Memory B cell (primary cell): ENCODE data around the gene GALNT9.

Experiments used
- ATAC-seq: fragments of 150-1000 bp; cut with Tn5 transposase; 2 replicates; pipeline ENCODE4 v1.10.0; 2021; ENCODE audit warnings: low read depth, mild to moderate bottlenecking, moderate library complexity
- DNase-seq, 2 donors: peaks; one replicate each; pipeline ENCODE4 v3.0.0; 2022; ENCODE audit warnings: low spot score in 2 of 2
- H3K27ac Mint-ChIP-seq: one replicate; pipeline ENCODE4 v1.8.0; 2022; ENCODE audit warnings: mild to moderate bottlenecking, moderate library complexity, mixed read lengths
- H3K27me3 Mint-ChIP-seq: one replicate; pipeline ENCODE4 v1.8.0; 2022; ENCODE audit warnings: mixed read lengths
- H3K36me3 Mint-ChIP-seq: one replicate; pipeline ENCODE4 v1.8.0; 2022; ENCODE audit warnings: mild to moderate bottlenecking, mixed read lengths
- H3K4me1 Mint-ChIP-seq: one replicate; pipeline ENCODE4 v1.8.0; 2022; ENCODE audit warnings: mixed read lengths
- H3K4me3 Mint-ChIP-seq: one replicate; pipeline ENCODE4 v1.8.0; 2022; ENCODE audit warnings: mild to moderate bottlenecking, moderate library complexity, mixed read lengths
- H3K9me3 Mint-ChIP-seq: one replicate; pipeline ENCODE4 v1.8.0; 2022; ENCODE audit warnings: mixed read lengths

The GALNT9 gene

GRCh38 chr12:132161796-132162507 is 167.4 kb downstream of the GALNT9 start:
- Mint-ChIP-seq H3K9me3 (peaks cover 11% of the 10 kb centered on the region), H3K36me3 (peaks cover 5% of the 10 kb centered on the region), H3K27me3 (peaks cover 15% of the 10 kb centered on the region), H3K4me3 (no peak overlapping the region), H3K4me1 (peaks cover 17% of the 10 kb centered on the region), H3K27ac (peak overlapping the region; percentile 30)
- no peak for DNase-seq
- ATAC-seq: no peak

- H3K4me1 Mint-ChIP-seq: peaks cover 10% of the 10 kb centered on the region
- H3K27ac Mint-ChIP-seq: no peak overlapping the region
- H3K36me3 Mint-ChIP-seq: no peaks in the 10 kb centered on the region
- no peak for ATAC-seq
- peaks cover 8% of the 10 kb centered on the region for H3K27me3 Mint-ChIP-seq
- peaks cover 4% of the 10 kb centered on the region for H3K9me3 Mint-ChIP-seq
- DNase-seq: no peak
- H3K4me3 Mint-ChIP-seq: no peak overlapping the region
These were observed 168.2 kb downstream of the GALNT9 start for GRCh38 chr12:132161036-132161781.

GRCh38 chr12:132160601-132161035 is 168.8 kb downstream of the GALNT9 start:
- no peak overlapping the region for H3K27ac Mint-ChIP-seq
- H3K9me3 Mint-ChIP-seq: peaks cover 2% of the 10 kb centered on the region
- H3K4me3 Mint-ChIP-seq: no peak overlapping the region
- no peaks in the 10 kb centered on the region for H3K36me3 Mint-ChIP-seq
- peaks cover 7% of the 10 kb centered on the region for H3K4me1 Mint-ChIP-seq
- ATAC-seq (no peak), DNase-seq (no peak)
- peaks cover 6% of the 10 kb centered on the region for H3K27me3 Mint-ChIP-seq

- ATAC-seq (no peak), DNase-seq (no peak)
- no peak overlapping the region for H3K27ac Mint-ChIP-seq
- no peaks in the 10 kb centered on the region for H3K36me3 Mint-ChIP-seq
- peaks cover 6% of the 10 kb centered on the region for H3K27me3 Mint-ChIP-seq
- peaks cover 2% of the 10 kb centered on the region for H3K9me3 Mint-ChIP-seq
- H3K4me3 Mint-ChIP-seq: no peak overlapping the region
- peaks cover 7% of the 10 kb centered on the region for H3K4me1 Mint-ChIP-seq
These were observed 169.4 kb downstream of the GALNT9 start for GRCh38 chr12:132160016-132160415.

- Mint-ChIP-seq H3K36me3 (no peaks in the 10 kb centered on the region), H3K4me1 (peaks cover 7% of the 10 kb centered on the region), H3K9me3 (peaks cover 2% of the 10 kb centered on the region), H3K4me3 (no peak overlapping the region), H3K27me3 (peaks cover 5% of the 10 kb centered on the region), H3K27ac (no peak overlapping the region)
- no peak for ATAC-seq
- DNase-seq: no peak
These were observed 169.8 kb downstream of the GALNT9 start for GRCh38 chr12:132159555-132160003.

- Mint-ChIP-seq H3K9me3 (peaks cover 2% of the 10 kb centered on the region), H3K27me3 (no peaks in the 10 kb centered on the region), H3K4me1 (peaks cover 7% of the 10 kb centered on the region), H3K36me3 (no peaks in the 10 kb centered on the region), H3K4me3 (no peak overlapping the region), H3K27ac (no peak overlapping the region)
- no peak for DNase-seq
- no peak for ATAC-seq
These were observed 170.5 kb downstream of the GALNT9 start for GRCh38 chr12:132158677-132159554.

GRCh38 chr12:132157733-132158409 is 171.5 kb downstream of the GALNT9 start:
- H3K36me3 Mint-ChIP-seq: no peaks in the 10 kb centered on the region
- H3K27ac Mint-ChIP-seq: no peak overlapping the region
- no peak overlapping the region for H3K4me3 Mint-ChIP-seq
- no peak for ATAC-seq
- H3K27me3 Mint-ChIP-seq: no peaks in the 10 kb centered on the region
- DNase-seq: no peak
- H3K4me1 Mint-ChIP-seq: peaks cover 5% of the 10 kb centered on the region
- H3K9me3 Mint-ChIP-seq: peaks cover 2% of the 10 kb centered on the region

GRCh38 chr12:132156573-132157325 is 172.6 kb downstream of the GALNT9 start:
- ATAC-seq: no peak
- H3K4me3 Mint-ChIP-seq: no peak overlapping the region
- DNase-seq: no peak
- no peaks in the 10 kb centered on the region for H3K9me3 Mint-ChIP-seq
- H3K4me1 Mint-ChIP-seq: peaks cover 5% of the 10 kb centered on the region
- H3K36me3 Mint-ChIP-seq: no peaks in the 10 kb centered on the region
- no peaks in the 10 kb centered on the region for H3K27me3 Mint-ChIP-seq
- H3K27ac Mint-ChIP-seq: no peak overlapping the region

GRCh38 chr12:132155771-132156572 is 173.4 kb downstream of the GALNT9 start:
- DNase-seq: no peak
- Mint-ChIP-seq H3K27me3 (no peaks in the 10 kb centered on the region), H3K4me3 (no peak overlapping the region), H3K4me1 (peaks cover 5% of the 10 kb centered on the region), H3K27ac (no peak overlapping the region), H3K9me3 (no peaks in the 10 kb centered on the region), H3K36me3 (no peaks in the 10 kb centered on the region)
- no peak for ATAC-seq

GRCh38 chr12:132154941-132155770 is 174.2 kb downstream of the GALNT9 start:
- Mint-ChIP-seq H3K4me3 (peak overlapping the region; percentile 15), H3K4me1 (peaks cover 5% of the 10 kb centered on the region), H3K36me3 (peaks cover 2% of the 10 kb centered on the region), H3K27me3 (no peaks in the 10 kb centered on the region), H3K9me3 (no peaks in the 10 kb centered on the region), H3K27ac (no peak overlapping the region)
- no peak for ATAC-seq
- DNase-seq: no peak

- H3K4me3 Mint-ChIP-seq: peak overlapping the region; percentile 68
- H3K27ac Mint-ChIP-seq: peak overlapping the region; percentile 42
- H3K36me3 Mint-ChIP-seq: peaks cover 2% of the 10 kb centered on the region
- ATAC-seq (peak; percentile 41), DNase-seq (no peak)
- H3K9me3 Mint-ChIP-seq: no peaks in the 10 kb centered on the region
- H3K4me1 Mint-ChIP-seq: peaks cover 5% of the 10 kb centered on the region
- H3K27me3 Mint-ChIP-seq: no peaks in the 10 kb centered on the region
These were observed 175.0 kb downstream of the GALNT9 start for GRCh38 chr12:132154341-132154761.
